ENCODE results near the gene DNASE2B. TPM values are rescaled to one million over a fixed set of nuclear protein-coding genes. Genes with fewer than 3 reads are reported as not detected.

The DNASE2B gene
- total and polyA plus RNA-seq, 9 donors = 0.09 to 0.18 (median 0.15) TPM; not detected in 4

GRCh38 chr1:84387480-84388163, 10.7 kb upstream of the DNASE2B start:
- Histone ChIP-seq H3K9me3 (replicated peaks; ENCODE audit: control insufficient read depth, low read depth, low read length) (no peaks in the 10 kb centered on the region), H3K4me1 (ENCODE audit: control insufficient read depth, insufficient read depth, low read length) (no peaks in the 10 kb centered on the region), H3K36me3 (ENCODE audit: control insufficient read depth, insufficient read depth, low read length) (no peaks in the 10 kb centered on the region), H3K4me3 (ENCODE audit: low read length) (no peak overlapping the region), H3K27ac (ENCODE audit: low read length) (no peak overlapping the region), H3K27me3 (ENCODE audit: control insufficient read depth, insufficient read depth, low read length) (no peaks in the 10 kb centered on the region)
- 83% methylated on average over 5 of the region's 8 CpGs for WGBS (ENCODE audit: insufficient coverage)
- no peak for DNase-seq

GRCh38 chr1:84390226-84390625, 8.1 kb upstream of the DNASE2B start:
- no peak for DNase-seq

GRCh38 chr1:84401156-84401555, 2.9 kb downstream of the DNASE2B start:
- Histone ChIP-seq H3K36me3 (ENCODE audit: control insufficient read depth, insufficient read depth, low read length) (no peaks in the 10 kb centered on the region), H3K4me3 (ENCODE audit: low read length) (no peak overlapping the region), H3K27me3 (ENCODE audit: control insufficient read depth, insufficient read depth, low read length) (no peaks in the 10 kb centered on the region), H3K4me1 (ENCODE audit: control insufficient read depth, insufficient read depth, low read length) (no peaks in the 10 kb centered on the region), H3K9me3 (replicated peaks; ENCODE audit: control insufficient read depth, low read depth, low read length) (no peaks in the 10 kb centered on the region), H3K27ac (ENCODE audit: low read length) (no peak overlapping the region)
- WGBS (ENCODE audit: insufficient coverage) = no CpG with 5 or more reads among the region's 3 CpGs
- no peak for DNase-seq

More at GRCh38 chr1:84390226-84390625, 8.1 kb upstream of the DNASE2B start:
- Histone ChIP-seq H3K4me3 (ENCODE audit: low read length) (no peak overlapping the region), H3K9me3 (replicated peaks; ENCODE audit: control insufficient read depth, low read depth, low read length) (no peaks in the 10 kb centered on the region), H3K27ac (ENCODE audit: low read length) (no peak overlapping the region), H3K36me3 (ENCODE audit: control insufficient read depth, insufficient read depth, low read length) (no peaks in the 10 kb centered on the region), H3K4me1 (ENCODE audit: control insufficient read depth, insufficient read depth, low read length) (no peaks in the 10 kb centered on the region), H3K27me3 (ENCODE audit: control insufficient read depth, insufficient read depth, low read length) (no peaks in the 10 kb centered on the region)

GRCh38 chr1:84402060-84402459, 3.8 kb downstream of the DNASE2B start:
- no peaks in the 10 kb centered on the region for H3K4me1 ChIP-seq (ENCODE audit: control insufficient read depth, insufficient read depth, low read length)
- no peaks in the 10 kb centered on the region for H3K9me3 ChIP-seq (replicated peaks; ENCODE audit: control insufficient read depth, low read depth, low read length)
- H3K36me3 ChIP-seq (ENCODE audit: control insufficient read depth, insufficient read depth, low read length) = no peaks in the 10 kb centered on the region
- no peaks in the 10 kb centered on the region for H3K27me3 ChIP-seq (ENCODE audit: control insufficient read depth, insufficient read depth, low read length)
- no peak overlapping the region for H3K27ac ChIP-seq (ENCODE audit: low read length)
- DNase-seq = no peak
- no peak overlapping the region for H3K4me3 ChIP-seq (ENCODE audit: low read length)

- Histone ChIP-seq H3K36me3 (ENCODE audit: control insufficient read depth, insufficient read depth, low read length) (no peaks in the 10 kb centered on the region), H3K9me3 (replicated peaks; ENCODE audit: control insufficient read depth, low read depth, low read length) (no peaks in the 10 kb centered on the region), H3K27me3 (ENCODE audit: control insufficient read depth, insufficient read depth, low read length) (no peaks in the 10 kb centered on the region)
Measured at GRCh38 chr1:84402501-84402900, 4.2 kb downstream of the DNASE2B start.

GRCh38 chr1:84403347-84403746, 5.1 kb downstream of the DNASE2B start:
- no CpG with 5 or more reads among the region's 2 CpGs for WGBS (ENCODE audit: insufficient coverage)
- DNase-seq = no peak
- Histone ChIP-seq H3K27me3 (ENCODE audit: control insufficient read depth, insufficient read depth, low read length) (no peaks in the 10 kb centered on the region), H3K27ac (ENCODE audit: low read length) (no peak overlapping the region), H3K4me3 (ENCODE audit: low read length) (no peak overlapping the region), H3K36me3 (ENCODE audit: control insufficient read depth, insufficient read depth, low read length) (no peaks in the 10 kb centered on the region), H3K4me1 (ENCODE audit: control insufficient read depth, insufficient read depth, low read length) (no peaks in the 10 kb centered on the region), H3K9me3 (replicated peaks; ENCODE audit: control insufficient read depth, low read depth, low read length) (no peaks in the 10 kb centered on the region)

More at GRCh38 chr1:84402501-84402900, 4.2 kb downstream of the DNASE2B start:
- no peak for DNase-seq
- Histone ChIP-seq H3K4me1 (ENCODE audit: control insufficient read depth, insufficient read depth, low read length) (no peaks in the 10 kb centered on the region), H3K27ac (ENCODE audit: low read length) (no peak overlapping the region), H3K4me3 (ENCODE audit: low read length) (no peak overlapping the region)

- no peaks in the 10 kb centered on the region for H3K9me3 ChIP-seq (replicated peaks; ENCODE audit: control insufficient read depth, low read depth, low read length)
- no peak overlapping the region for H3K4me3 ChIP-seq (ENCODE audit: low read length)
- H3K36me3 ChIP-seq (ENCODE audit: control insufficient read depth, insufficient read depth, low read length) = no peaks in the 10 kb centered on the region
- no peak overlapping the region for H3K27ac ChIP-seq (ENCODE audit: low read length)
- DNase-seq = peak; percentile 3
- H3K4me1 ChIP-seq (ENCODE audit: control insufficient read depth, insufficient read depth, low read length) = no peaks in the 10 kb centered on the region
- H3K27me3 ChIP-seq (ENCODE audit: control insufficient read depth, insufficient read depth, low read length) = no peaks in the 10 kb centered on the region
- 80% methylated on average over 1 of the region's 1 CpG for WGBS (ENCODE audit: insufficient coverage)
Measured at GRCh38 chr1:84406346-84406861, 8.1 kb downstream of the DNASE2B start.

- WGBS (ENCODE audit: insufficient coverage) = no CpG with 5 or more reads among the region's 1 CpG
- no peak overlapping the region for H3K4me3 ChIP-seq (ENCODE audit: low read length)
- H3K4me1 ChIP-seq (ENCODE audit: control insufficient read depth, insufficient read depth, low read length) = no peaks in the 10 kb centered on the region
- no peak for DNase-seq
- H3K36me3 ChIP-seq (ENCODE audit: control insufficient read depth, insufficient read depth, low read length) = no peaks in the 10 kb centered on the region
- H3K27me3 ChIP-seq (ENCODE audit: control insufficient read depth, insufficient read depth, low read length) = no peaks in the 10 kb centered on the region
- no peak overlapping the region for H3K27ac ChIP-seq (ENCODE audit: low read length)
- no peaks in the 10 kb centered on the region for H3K9me3 ChIP-seq (replicated peaks; ENCODE audit: control insufficient read depth, low read depth, low read length)
Measured at GRCh38 chr1:84407524-84407923, 9.2 kb downstream of the DNASE2B start.

- peak; percentile 41 for DNase-seq
- H3K27ac ChIP-seq (ENCODE audit: low read length) = no peak overlapping the region
- no peak overlapping the region for H3K4me3 ChIP-seq (ENCODE audit: low read length)
- WGBS (ENCODE audit: insufficient coverage) = no CpG with 5 or more reads among the region's 2 CpGs
- no peaks in the 10 kb centered on the region for H3K27me3 ChIP-seq (ENCODE audit: control insufficient read depth, insufficient read depth, low read length)
- H3K4me1 ChIP-seq (ENCODE audit: control insufficient read depth, insufficient read depth, low read length) = no peaks in the 10 kb centered on the region
- no peaks in the 10 kb centered on the region for H3K36me3 ChIP-seq (ENCODE audit: control insufficient read depth, insufficient read depth, low read length)
- H3K9me3 ChIP-seq (replicated peaks; ENCODE audit: control insufficient read depth, low read depth, low read length) = no peaks in the 10 kb centered on the region
Measured at GRCh38 chr1:84407958-84408422, 9.7 kb downstream of the DNASE2B start.

GRCh38 chr1:84409888-84410287, 11.6 kb downstream of the DNASE2B start:
- no peak overlapping the region for H3K4me3 ChIP-seq (ENCODE audit: low read length)
- no CpG with 5 or more reads among the region's 2 CpGs for WGBS (ENCODE audit: insufficient coverage)
- no peak overlapping the region for H3K27ac ChIP-seq (ENCODE audit: low read length)
- no peaks in the 10 kb centered on the region for H3K4me1 ChIP-seq (ENCODE audit: control insufficient read depth, insufficient read depth, low read length)
- H3K9me3 ChIP-seq (replicated peaks; ENCODE audit: control insufficient read depth, low read depth, low read length) = no peaks in the 10 kb centered on the region
- H3K36me3 ChIP-seq (ENCODE audit: control insufficient read depth, insufficient read depth, low read length) = no peaks in the 10 kb centered on the region
- DNase-seq = no peak
- H3K27me3 ChIP-seq (ENCODE audit: control insufficient read depth, insufficient read depth, low read length) = no peaks in the 10 kb centered on the region
